GM23338 (cell line): Measurements from ENCODE around the gene TMCC1. TPM values are rescaled to one million over a fixed set of nuclear protein-coding genes. Genes with fewer than 3 reads are reported as not detected.

Experiments
- ATAC-seq: fragments of 200-7000 bp; cut with Tn5 transposase; 3 replicates; pipeline ENCODE4 v1.9.1; 2020
- DNase-seq: peaks from one replicate; pipeline ENCODE4 v3.0.0-alpha.2; 2015; ENCODE audit warnings: low spot score
- H2AFZ ChIP-seq: fragments of 200-600 bp; sonication (generic); 2 replicates; pipeline ENCODE4 v1.8.0; 2016; ENCODE audit warnings: antibody characterized with exemption, mild to moderate bottlenecking, moderate library complexity
- H3F3A ChIP-seq: fragments of 200-600 bp; sonication (generic); replicated peaks from 2 replicates; pipeline ENCODE4 v1.8.0; 2017; ENCODE audit warnings: antibody characterized with exemption, mixed run types, low read depth
- H3K27ac ChIP-seq: fragments of 200-600 bp; sonication (generic); 2 replicates; pipeline ENCODE4 v1.6.1; 2016; ENCODE audit warnings: low read depth
- H3K27me3 ChIP-seq: fragments of 200-600 bp; sonication (generic); 2 replicates; pipeline ENCODE4 v1.8.0; 2016; ENCODE audit warnings: mild to moderate bottlenecking, mixed run types, moderate library complexity; ENCODE audit not compliant: insufficient read depth
- H3K36me3 ChIP-seq: fragments of 200-600 bp; sonication (generic); 2 replicates; pipeline ENCODE4 v1.8.0; 2016; ENCODE audit warnings: mild to moderate bottlenecking; ENCODE audit not compliant: insufficient read depth
- H3K4me1 ChIP-seq: fragments of 200-600 bp; sonication (generic); 2 replicates; pipeline ENCODE4 v1.8.0; 2016; ENCODE audit warnings: mild to moderate bottlenecking, moderate library complexity; ENCODE audit not compliant: insufficient read depth
- H3K4me2 ChIP-seq: fragments of 200-600 bp; sonication (generic); 2 replicates; pipeline ENCODE4 v1.7.1; 2017; ENCODE audit warnings: mixed run types
- H3K4me3 ChIP-seq: fragments of 200-600 bp; sonication (generic); 2 replicates; pipeline ENCODE4 v1.6.1; 2016; ENCODE audit warnings: mixed run types
- H3K79me2 ChIP-seq: fragments of 200-600 bp; sonication (generic); replicated peaks from 2 replicates; pipeline ENCODE4 v1.8.0; 2017; ENCODE audit warnings: mild to moderate bottlenecking; ENCODE audit not compliant: insufficient read depth
- H3K9me2 ChIP-seq: fragments of 200-600 bp; sonication (generic); 2 replicates; pipeline ENCODE4 v1.8.0; 2017; ENCODE audit not compliant: insufficient read depth
- H4K20me1 ChIP-seq: fragments of 200-600 bp; sonication (generic); replicated peaks from 2 replicates; pipeline ENCODE4 v1.8.0; 2017; ENCODE audit warnings: mild to moderate bottlenecking; ENCODE audit not compliant: insufficient read depth
- H3K27ac Mint-ChIP-seq: 2 replicates; pipeline ENCODE4 v1.8.0; 2020; ENCODE audit warnings: inconsistent platforms, mild to moderate bottlenecking, moderate library complexity, mixed read lengths
- H3K27me3 Mint-ChIP-seq: 3 replicates; pipeline ENCODE4 v1.8.0; 2022; ENCODE audit warnings: low read depth, mild to moderate bottlenecking, moderate library complexity, mixed read lengths, inconsistent platforms; ENCODE audit not compliant: insufficient read depth, poor library complexity
- H3K36me3 Mint-ChIP-seq: 3 replicates; pipeline ENCODE4 v1.8.0; 2021; ENCODE audit warnings: low read depth, mild to moderate bottlenecking, inconsistent platforms, moderate library complexity, mixed read lengths
- H3K4me1 Mint-ChIP-seq: 3 replicates; pipeline ENCODE4 v1.8.0; 2020; ENCODE audit warnings: mild to moderate bottlenecking, inconsistent platforms, mixed read lengths
- H3K4me3 Mint-ChIP-seq: 3 replicates; pipeline ENCODE4 v1.8.0; 2021; ENCODE audit warnings: moderate library complexity, mild to moderate bottlenecking, inconsistent platforms, mixed read lengths
- H3K9me3 Mint-ChIP-seq: 3 replicates; pipeline ENCODE4 v1.8.0; 2020; ENCODE audit warnings: moderate library complexity, mild to moderate bottlenecking, inconsistent platforms, mixed read lengths
- CREB1 ChIP-seq: fragments of 250-450 bp; sonication (Bioruptor Pico); IDR thresholded peaks from 2 replicates; pipeline ENCODE4 v1.5.0; 2020; ENCODE audit warnings: low read depth, mild to moderate bottlenecking, moderate library complexity
- EZH2 ChIP-seq: fragments of 200-600 bp; sonication (generic); IDR thresholded peaks from one replicate; pipeline ENCODE4 v1.8.0; 2017; ENCODE audit warnings: antibody characterized with exemption, mild to moderate bottlenecking, low read depth; ENCODE audit not compliant: unreplicated experiment
- EZH2phosphoT487 ChIP-seq: fragments of 200-600 bp; sonication (generic); IDR thresholded peaks from one replicate; pipeline ENCODE4 v1.8.1; 2018; ENCODE audit warnings: antibody characterized with exemption; ENCODE audit not compliant: unreplicated experiment
- JUNB ChIP-seq: IDR thresholded peaks from one replicate; pipeline ENCODE4 v1.6.1; 2016; ENCODE audit warnings: antibody characterized with exemption; ENCODE audit not compliant: unreplicated experiment
- NANOG ChIP-seq: IDR thresholded peaks from 2 replicates; pipeline ENCODE4 v1.6.1; 2016; ENCODE audit warnings: antibody characterized with exemption, borderline replicate concordance
- POLR2AphosphoS5 ChIP-seq: IDR thresholded peaks from 2 replicates; pipeline ENCODE4 v1.6.1; 2016; ENCODE audit warnings: antibody characterized with exemption, low read depth
- REST ChIP-seq: IDR thresholded peaks from one replicate; pipeline ENCODE4 v1.6.1; 2018; ENCODE audit warnings: antibody characterized with exemption; ENCODE audit not compliant: unreplicated experiment
- STAT1 ChIP-seq: IDR thresholded peaks from one replicate; pipeline ENCODE4 v1.6.1; 2016; ENCODE audit warnings: antibody characterized with exemption; ENCODE audit not compliant: unreplicated experiment
- ZNF114 ChIP-seq: fragments of 250-450 bp; sonication (Bioruptor Pico); IDR thresholded peaks from 2 replicates; pipeline ENCODE4 v1.5.0; 2020; ENCODE audit warnings: mild to moderate bottlenecking, moderate library complexity
- ZNF331 ChIP-seq: fragments of 250-450 bp; sonication (Bioruptor Pico); IDR thresholded peaks from 2 replicates; pipeline ENCODE4 v1.5.0; 2020; ENCODE audit warnings: low read depth, mild to moderate bottlenecking, moderate library complexity
- polyA plus RNA-seq: library from polyadenylated mRNA; unstranded; fragments of >200 nt; fragmentation: Nextera tagmentation; extraction: Ambion mirVana; gene quantifications from 2 replicates; pipeline ENCODE4 v1.2.1, GENCODE V29; 2016
- total RNA-seq: library from RNA; depleted of rRNA; stranded (reverse); fragments of >200 nt; shearing (Covaris generic); gene quantifications from 2 replicates; pipeline ENCODE4 v1.2.3, GENCODE V29; 2014
- TF ChIP-seq, protein P1 (sequence below): IDR thresholded peaks from 2 replicates; pipeline ENCODE4 v1.6.1; 2016; ENCODE audit warnings: antibody characterized with exemption
- TF ChIP-seq, protein P2 (sequence below): fragments of 250-450 bp; sonication (Bioruptor Pico); IDR thresholded peaks from 2 replicates; pipeline ENCODE4 v1.5.0; 2020; ENCODE audit warnings: mild to moderate bottlenecking, moderate library complexity
- TF ChIP-seq, protein P3 (sequence below), 2 experiments: fragments of 200-600 bp in 1 of 2; sonication (generic) in 1 of 2; conservative IDR thresholded peaks; 2 replicates each; pipeline versions ENCODE4 v1.5.1 to v1.6.1; 2016 to 2017; ENCODE audit warnings: antibody characterized with exemption in 2 of 2, low read depth in 2 of 2, mild to moderate bottlenecking in 2 of 2, moderate library complexity in 1 of 2

Gene TMCC1
- total and polyA plus RNA-seq, 2 experiments from 2014 or later, result 8.2 to 18.4 TPM

- H3K36me3 Mint-ChIP-seq, result peaks cover 26% of the 10 kb centered on the region
Observed at GRCh38 chr3:129845956-129846355, 47.6 kb downstream of the TMCC1 start.

More at GRCh38 chr3:129845956-129846355, 47.6 kb downstream of the TMCC1 start:
- DNase-seq (no peak), ATAC-seq (no peak)
- H3K27me3 Mint-ChIP-seq, result no peaks in the 10 kb centered on the region
- 0 out of 2 replicates have a peak, but pooled peaks cover 3% of the 10 kb centered on the region for H4K20me1 ChIP-seq
- H3K4me2 ChIP-seq, result no peak overlapping the region
- TF ChIP-seq, protein P1, sequence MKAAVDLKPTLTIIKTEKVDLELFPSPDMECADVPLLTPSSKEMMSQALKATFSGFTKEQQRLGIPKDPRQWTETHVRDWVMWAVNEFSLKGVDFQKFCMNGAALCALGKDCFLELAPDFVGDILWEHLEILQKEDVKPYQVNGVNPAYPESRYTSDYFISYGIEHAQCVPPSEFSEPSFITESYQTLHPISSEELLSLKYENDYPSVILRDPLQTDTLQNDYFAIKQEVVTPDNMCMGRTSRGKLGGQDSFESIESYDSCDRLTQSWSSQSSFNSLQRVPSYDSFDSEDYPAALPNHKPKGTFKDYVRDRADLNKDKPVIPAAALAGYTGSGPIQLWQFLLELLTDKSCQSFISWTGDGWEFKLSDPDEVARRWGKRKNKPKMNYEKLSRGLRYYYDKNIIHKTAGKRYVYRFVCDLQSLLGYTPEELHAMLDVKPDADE, result no peak
- TF ChIP-seq EZH2phosphoT487 (no peak), ZNF114 (CRISPR knock-in tag) (no peak), JUNB (no peak), REST (no peak), CREB1 (CRISPR knock-in tag) (no peak), POLR2AphosphoS5 (no peak), ZNF331 (CRISPR knock-in tag) (no peak), EZH2 (no peak), NANOG (no peak), STAT1 (no peak)
- TF ChIP-seq, protein P2, sequence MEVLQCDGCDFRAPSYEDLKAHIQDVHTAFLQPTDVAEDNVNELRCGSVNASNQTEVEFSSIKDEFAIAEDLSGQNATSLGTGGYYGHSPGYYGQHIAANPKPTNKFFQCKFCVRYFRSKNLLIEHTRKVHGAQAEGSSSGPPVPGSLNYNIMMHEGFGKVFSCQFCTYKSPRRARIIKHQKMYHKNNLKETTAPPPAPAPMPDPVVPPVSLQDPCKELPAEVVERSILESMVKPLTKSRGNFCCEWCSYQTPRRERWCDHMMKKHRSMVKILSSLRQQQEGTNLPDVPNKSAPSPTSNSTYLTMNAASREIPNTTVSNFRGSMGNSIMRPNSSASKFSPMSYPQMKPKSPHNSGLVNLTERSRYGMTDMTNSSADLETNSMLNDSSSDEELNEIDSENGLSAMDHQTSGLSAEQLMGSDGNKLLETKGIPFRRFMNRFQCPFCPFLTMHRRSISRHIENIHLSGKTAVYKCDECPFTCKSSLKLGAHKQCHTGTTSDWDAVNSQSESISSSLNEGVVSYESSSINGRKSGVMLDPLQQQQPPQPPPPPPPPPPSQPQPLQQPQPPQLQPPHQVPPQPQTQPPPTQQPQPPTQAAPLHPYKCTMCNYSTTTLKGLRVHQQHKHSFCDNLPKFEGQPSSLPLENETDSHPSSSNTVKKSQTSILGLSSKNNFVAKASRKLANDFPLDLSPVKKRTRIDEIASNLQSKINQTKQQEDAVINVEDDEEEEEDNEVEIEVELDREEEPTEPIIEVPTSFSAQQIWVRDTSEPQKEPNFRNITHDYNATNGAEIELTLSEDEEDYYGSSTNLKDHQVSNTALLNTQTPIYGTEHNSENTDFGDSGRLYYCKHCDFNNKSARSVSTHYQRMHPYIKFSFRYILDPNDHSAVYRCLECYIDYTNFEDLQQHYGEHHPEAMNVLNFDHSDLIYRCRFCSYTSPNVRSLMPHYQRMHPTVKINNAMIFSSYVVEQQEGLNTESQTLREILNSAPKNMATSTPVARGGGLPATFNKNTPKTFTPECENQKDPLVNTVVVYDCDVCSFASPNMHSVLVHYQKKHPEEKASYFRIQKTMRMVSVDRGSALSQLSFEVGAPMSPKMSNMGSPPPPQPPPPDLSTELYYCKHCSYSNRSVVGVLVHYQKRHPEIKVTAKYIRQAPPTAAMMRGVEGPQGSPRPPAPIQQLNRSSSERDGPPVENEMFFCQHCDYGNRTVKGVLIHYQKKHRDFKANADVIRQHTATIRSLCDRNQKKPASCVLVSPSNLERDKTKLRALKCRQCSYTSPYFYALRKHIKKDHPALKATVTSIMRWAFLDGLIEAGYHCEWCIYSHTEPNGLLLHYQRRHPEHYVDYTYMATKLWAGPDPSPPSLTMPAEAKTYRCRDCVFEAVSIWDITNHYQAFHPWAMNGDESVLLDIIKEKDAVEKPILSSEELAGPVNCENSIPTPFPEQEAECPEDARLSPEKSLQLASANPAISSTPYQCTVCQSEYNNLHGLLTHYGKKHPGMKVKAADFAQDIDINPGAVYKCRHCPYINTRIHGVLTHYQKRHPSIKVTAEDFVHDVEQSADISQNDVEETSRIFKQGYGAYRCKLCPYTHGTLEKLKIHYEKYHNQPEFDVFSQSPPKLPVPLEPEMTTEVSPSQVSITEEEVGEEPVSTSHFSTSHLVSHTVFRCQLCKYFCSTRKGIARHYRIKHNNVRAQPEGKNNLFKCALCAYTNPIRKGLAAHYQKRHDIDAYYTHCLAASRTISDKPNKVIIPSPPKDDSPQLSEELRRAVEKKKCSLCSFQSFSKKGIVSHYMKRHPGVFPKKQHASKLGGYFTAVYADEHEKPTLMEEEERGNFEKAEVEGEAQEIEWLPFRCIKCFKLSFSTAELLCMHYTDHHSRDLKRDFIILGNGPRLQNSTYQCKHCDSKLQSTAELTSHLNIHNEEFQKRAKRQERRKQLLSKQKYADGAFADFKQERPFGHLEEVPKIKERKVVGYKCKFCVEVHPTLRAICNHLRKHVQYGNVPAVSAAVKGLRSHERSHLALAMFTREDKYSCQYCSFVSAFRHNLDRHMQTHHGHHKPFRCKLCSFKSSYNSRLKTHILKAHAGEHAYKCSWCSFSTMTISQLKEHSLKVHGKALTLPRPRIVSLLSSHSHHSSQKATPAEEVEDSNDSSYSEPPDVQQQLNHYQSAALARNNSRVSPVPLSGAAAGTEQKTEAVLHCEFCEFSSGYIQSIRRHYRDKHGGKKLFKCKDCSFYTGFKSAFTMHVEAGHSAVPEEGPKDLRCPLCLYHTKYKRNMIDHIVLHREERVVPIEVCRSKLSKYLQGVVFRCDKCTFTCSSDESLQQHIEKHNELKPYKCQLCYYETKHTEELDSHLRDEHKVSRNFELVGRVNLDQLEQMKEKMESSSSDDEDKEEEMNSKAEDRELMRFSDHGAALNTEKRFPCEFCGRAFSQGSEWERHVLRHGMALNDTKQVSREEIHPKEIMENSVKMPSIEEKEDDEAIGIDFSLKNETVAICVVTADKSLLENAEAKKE, result no peak
- TF ChIP-seq, protein P3, sequence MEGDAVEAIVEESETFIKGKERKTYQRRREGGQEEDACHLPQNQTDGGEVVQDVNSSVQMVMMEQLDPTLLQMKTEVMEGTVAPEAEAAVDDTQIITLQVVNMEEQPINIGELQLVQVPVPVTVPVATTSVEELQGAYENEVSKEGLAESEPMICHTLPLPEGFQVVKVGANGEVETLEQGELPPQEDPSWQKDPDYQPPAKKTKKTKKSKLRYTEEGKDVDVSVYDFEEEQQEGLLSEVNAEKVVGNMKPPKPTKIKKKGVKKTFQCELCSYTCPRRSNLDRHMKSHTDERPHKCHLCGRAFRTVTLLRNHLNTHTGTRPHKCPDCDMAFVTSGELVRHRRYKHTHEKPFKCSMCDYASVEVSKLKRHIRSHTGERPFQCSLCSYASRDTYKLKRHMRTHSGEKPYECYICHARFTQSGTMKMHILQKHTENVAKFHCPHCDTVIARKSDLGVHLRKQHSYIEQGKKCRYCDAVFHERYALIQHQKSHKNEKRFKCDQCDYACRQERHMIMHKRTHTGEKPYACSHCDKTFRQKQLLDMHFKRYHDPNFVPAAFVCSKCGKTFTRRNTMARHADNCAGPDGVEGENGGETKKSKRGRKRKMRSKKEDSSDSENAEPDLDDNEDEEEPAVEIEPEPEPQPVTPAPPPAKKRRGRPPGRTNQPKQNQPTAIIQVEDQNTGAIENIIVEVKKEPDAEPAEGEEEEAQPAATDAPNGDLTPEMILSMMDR (conservative IDR thresholded peaks at IDR 0.05; ENCODE audit: low read depth in 2 of 2), result no peak
- H3K4me3 ChIP-seq, result no peak overlapping the region
- H3K27me3 ChIP-seq, result no peaks in the 10 kb centered on the region
- no peak overlapping the region for H3K27ac ChIP-seq
- H3K9me2 ChIP-seq, result no peaks in the 10 kb centered on the region
- H3K4me1 Mint-ChIP-seq, result no peaks in the 10 kb centered on the region
- no peak overlapping the region; the same call in 1 of the 2 replicates for H3K27ac Mint-ChIP-seq
- no peak overlapping the region for H2AFZ ChIP-seq
- no peaks in the 10 kb centered on the region for H3F3A ChIP-seq
- no peaks in the 10 kb centered on the region; the same call in 1 of the 2 replicates for H3K36me3 ChIP-seq
- peaks cover 11% of the 10 kb centered on the region for H3K9me3 Mint-ChIP-seq
- H3K4me3 Mint-ChIP-seq, result no peak overlapping the region
- no peaks in the 10 kb centered on the region for H3K4me1 ChIP-seq
- H3K79me2 ChIP-seq, result peaks cover 15% of the 10 kb centered on the region
